Suprapubic skin (tissue), 4 donors: ENCODE results near the gene SMPD1. TPM values are rescaled to one million over a fixed set of nuclear protein-coding genes. Genes with fewer than 3 reads are reported as not detected.
A peak's percentile ranks its signal among the peaks of the same experiment; 100 is the strongest.

ENCODE experiments used
- DNase-seq, 2 donors: peaks; one replicate each; pipeline ENCODE4 v3.0.0-alpha.2; 2019; ENCODE audit warnings: low spot score in 2 of 2
- H3K27ac ChIP-seq: fragments of 200-600 bp; sonication (generic); one replicate; pipeline ENCODE4 v1.5.1; 2019
- H3K27me3 ChIP-seq: fragments of 200-600 bp; sonication (generic); one replicate; pipeline ENCODE4 v1.5.1; 2019
- H3K36me3 ChIP-seq: fragments of 200-600 bp; sonication (generic); one replicate; pipeline ENCODE4 v1.5.1; 2019
- H3K4me1 ChIP-seq: fragments of 200-600 bp; sonication (generic); one replicate; pipeline ENCODE4 v1.5.1; 2019
- H3K4me3 ChIP-seq: fragments of 200-600 bp; sonication (generic); one replicate; pipeline ENCODE4 v1.5.1; 2019; ENCODE audit warnings: mild to moderate bottlenecking
- H3K9me3 ChIP-seq: fragments of 200-600 bp; sonication (generic); one replicate; pipeline ENCODE4 v1.5.1; 2019
- CTCF ChIP-seq, 2 donors: fragments of 200-600 bp in 1 of 2; fragments of 450-650 bp in 1 of 2; sonication (generic) in 1 of 2; IDR thresholded peaks; one replicate each; pipeline ENCODE4 v1.5.1; 2016 to 2019; ENCODE audit warnings: antibody characterized with exemption in 2 of 2, mild to moderate bottlenecking in 1 of 2, moderate library complexity in 1 of 2
- EP300 ChIP-seq: sonication (generic); formaldehyde crosslinking; IDR thresholded peaks from one replicate; pipeline ENCODE4 v1.6.1; 2017; ENCODE audit warnings: antibody characterized with exemption
- POLR2A ChIP-seq, 2 donors: fragments of 450-650 bp; IDR thresholded peaks; one replicate each; pipeline ENCODE4 v1.6.1; 2017; ENCODE audit warnings: antibody characterized with exemption in 2 of 2, mild to moderate bottlenecking in 2 of 2, moderate library complexity in 2 of 2
- POLR2AphosphoS5 ChIP-seq, 3 donors: sonication (generic); formaldehyde crosslinking; IDR thresholded peaks; one replicate each; pipeline ENCODE4 v1.6.1; 2017; ENCODE audit warnings: antibody characterized with exemption in 3 of 3
- WGBS: methylation state at CpG from one replicate; pipeline ENCODE4 v1.1.5; 2018; 5-methylcytosine and 5-hydroxymethylcytosine counted together
- total RNA-seq, 4 donors: library from RNA; depleted of rRNA; stranded (reverse); fragments of >200 nt; gene quantifications; one replicate each; pipeline ENCODE4 v1.1.0, GENCODE V29; 2016

The SMPD1 gene
- total RNA-seq, 4 donors from 2014 or later: 25.0 to 45.5 (median 40.8) TPM

- no peak for DNase-seq
- no peak overlapping the region for H3K4me3 ChIP-seq
- TF ChIP-seq POLR2AphosphoS5 (IDR thresholded peaks at IDR 0.05) (peak in 1 of 3 donors; percentile 18), POLR2A (IDR thresholded peaks at IDR 0.05) (no peak)
- no peaks in the 10 kb centered on the region for H3K9me3 ChIP-seq
- H3K36me3 ChIP-seq: no peaks in the 10 kb centered on the region
- no CpG with 5 or more reads among the region's 5 CpGs for WGBS
- no peaks in the 10 kb centered on the region for H3K27me3 ChIP-seq
- H3K27ac ChIP-seq: no peak overlapping the region
- peaks cover 4% of the 10 kb centered on the region for H3K4me1 ChIP-seq
These were observed 27.9 kb upstream of the SMPD1 start for GRCh38 chr11:6362185-6362872.

GRCh38 chr11:6362873-6363678 is 27.2 kb upstream of the SMPD1 start:
- Histone ChIP-seq H3K36me3 (no peaks in the 10 kb centered on the region), H3K27ac (no peak overlapping the region), H3K27me3 (no peaks in the 10 kb centered on the region), H3K9me3 (no peaks in the 10 kb centered on the region), H3K4me3 (no peak overlapping the region), H3K4me1 (no peaks in the 10 kb centered on the region)
- peak in 1 of 2 donors; percentile 82 for DNase-seq
- 36% methylated on average over 3 of the region's 6 CpGs for WGBS
- TF ChIP-seq CTCF (IDR thresholded peaks at IDR 0.05): peak; percentile 57 to 88
- TF ChIP-seq EP300: no peak
- TF ChIP-seq POLR2AphosphoS5 (IDR thresholded peaks at IDR 0.05): no peak

GRCh38 chr11:6365659-6366058 is 24.6 kb upstream of the SMPD1 start:
- H3K36me3 ChIP-seq: no peaks in the 10 kb centered on the region
- H3K27me3 ChIP-seq: no peaks in the 10 kb centered on the region
- 79% methylated on average over 2 of the region's 2 CpGs for WGBS
- no peak for DNase-seq
- H3K4me1 ChIP-seq: no peaks in the 10 kb centered on the region
- H3K4me3 ChIP-seq: no peak overlapping the region
- H3K27ac ChIP-seq: no peak overlapping the region
- no peak for TF ChIP-seq POLR2AphosphoS5 (IDR thresholded peaks at IDR 0.05)
- no peak for TF ChIP-seq CTCF (IDR thresholded peaks at IDR 0.05)
- TF ChIP-seq EP300: no peak
- no peak for TF ChIP-seq POLR2A (IDR thresholded peaks at IDR 0.05)
- H3K9me3 ChIP-seq: no peaks in the 10 kb centered on the region

- Histone ChIP-seq H3K36me3 (no peaks in the 10 kb centered on the region), H3K27ac (no peak overlapping the region), H3K4me3 (no peak overlapping the region), H3K4me1 (no peaks in the 10 kb centered on the region), H3K27me3 (no peaks in the 10 kb centered on the region), H3K9me3 (no peaks in the 10 kb centered on the region)
- WGBS: 80% methylated on average over 6 of the region's 6 CpGs
- no peak for TF ChIP-seq POLR2A (IDR thresholded peaks at IDR 0.05)
- no peak for TF ChIP-seq POLR2AphosphoS5 (IDR thresholded peaks at IDR 0.05)
- no peak for TF ChIP-seq EP300
- TF ChIP-seq CTCF (IDR thresholded peaks at IDR 0.05): no peak
- DNase-seq: no peak
These were observed 18.4 kb upstream of the SMPD1 start for GRCh38 chr11:6371825-6372224.

- Histone ChIP-seq H3K36me3 (no peaks in the 10 kb centered on the region), H3K27me3 (no peaks in the 10 kb centered on the region), H3K9me3 (no peaks in the 10 kb centered on the region), H3K27ac (no peak overlapping the region), H3K4me3 (no peak overlapping the region), H3K4me1 (no peaks in the 10 kb centered on the region)
- no peak for DNase-seq
- WGBS: 46% methylated on average over 4 of the region's 4 CpGs
- TF ChIP-seq POLR2A (IDR thresholded peaks at IDR 0.05): no peak
- TF ChIP-seq POLR2AphosphoS5 (IDR thresholded peaks at IDR 0.05): no peak
- TF ChIP-seq EP300: no peak
- TF ChIP-seq CTCF (IDR thresholded peaks at IDR 0.05): no peak
These were observed 12.2 kb upstream of the SMPD1 start for GRCh38 chr11:6377902-6378639.
